HG03442 (cell line): Measurements from ENCODE around the gene ADD3.

Experiments
- ATAC-seq: cut with Tn5 transposase; IDR thresholded peaks from one replicate; pipeline ENCODE4 v1.9.1; 2021; ENCODE audit warnings: mild to moderate bottlenecking, moderate library complexity; ENCODE audit not compliant: unreplicated experiment

The ADD3 gene

DNA sequence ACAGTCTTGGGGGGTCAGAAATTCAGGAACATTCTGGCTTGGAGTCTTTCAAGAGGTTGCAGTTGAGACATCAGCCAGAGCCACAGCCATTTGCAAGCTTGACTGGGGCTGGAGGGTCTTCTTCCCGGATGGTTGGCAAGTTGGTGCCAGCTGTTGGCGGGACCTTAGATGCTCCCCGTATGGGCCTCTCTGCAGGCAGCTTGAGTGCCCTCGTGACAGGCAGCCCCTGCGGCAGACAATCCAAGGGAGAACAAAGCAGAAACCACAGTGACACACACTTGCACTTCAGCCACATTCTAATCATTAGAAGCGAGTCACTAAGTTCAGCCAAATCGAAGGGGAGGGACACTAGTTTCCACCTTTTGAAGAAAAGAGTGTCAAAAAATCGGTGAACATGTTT is 140.2 kb downstream of the ADD3 start:
- ATAC-seq: no peak

DNA sequence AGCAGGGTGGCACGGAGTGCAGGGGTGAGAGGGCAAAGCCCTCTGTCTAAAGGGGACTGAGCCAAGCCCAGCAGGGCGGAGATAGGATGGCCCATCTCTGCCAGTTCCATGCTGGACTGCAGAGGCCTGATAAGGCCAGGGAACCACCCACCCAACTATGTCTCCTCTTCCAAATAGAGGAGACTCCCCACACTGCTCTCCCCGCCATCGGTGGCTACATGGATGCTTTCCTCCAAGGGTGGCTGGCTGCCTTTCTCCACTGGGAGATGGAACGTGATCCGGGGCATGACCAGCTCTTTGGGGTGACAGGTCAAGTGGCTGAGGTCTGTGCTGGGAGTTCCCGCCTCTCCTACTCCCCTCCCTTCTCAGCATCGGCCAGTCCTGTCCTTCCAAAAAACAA is 141.5 kb downstream of the ADD3 start:
- no peak for ATAC-seq

DNA sequence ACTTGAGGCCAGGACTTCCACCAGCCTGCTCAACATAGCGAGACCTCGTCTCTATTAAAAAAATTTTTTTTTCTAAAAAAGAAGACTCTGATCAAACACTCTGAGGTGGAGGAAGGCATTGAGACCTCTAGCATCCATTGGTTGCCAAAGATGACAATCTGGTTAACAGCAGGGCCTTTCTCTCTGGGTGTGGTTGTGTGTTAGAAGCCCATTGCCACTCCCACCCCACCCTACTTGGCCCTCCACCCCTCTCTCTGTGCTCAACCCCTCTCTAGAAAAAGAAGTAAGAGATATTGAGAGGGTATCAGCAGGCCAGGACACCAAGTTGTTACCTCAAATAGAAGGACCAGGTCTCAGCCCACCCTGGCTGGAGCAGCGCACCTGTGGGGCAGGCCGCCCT is 142.3 kb downstream of the ADD3 start:
- no peak for ATAC-seq

DNA sequence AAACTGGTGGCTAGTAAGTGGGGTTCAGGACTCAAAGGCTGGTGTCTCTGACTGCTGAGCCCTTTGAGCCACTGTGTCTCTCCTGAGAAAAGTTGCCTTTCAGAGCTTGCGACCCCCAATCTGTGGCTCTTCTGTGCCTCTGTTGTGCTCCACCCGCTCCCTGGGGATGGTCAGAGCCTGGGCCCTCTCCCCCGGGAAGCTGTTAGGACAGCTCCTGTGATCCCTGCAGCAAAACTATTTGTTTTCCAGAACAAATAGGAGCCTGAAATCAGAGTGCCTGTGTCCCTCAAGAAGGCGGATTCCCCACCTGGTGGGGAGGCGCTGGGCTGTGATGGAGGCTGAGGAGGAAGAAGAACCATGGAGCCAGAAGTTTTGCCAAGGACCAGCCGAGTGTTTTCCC is 143.2 kb downstream of the ADD3 start:
- no peak for ATAC-seq

DNA sequence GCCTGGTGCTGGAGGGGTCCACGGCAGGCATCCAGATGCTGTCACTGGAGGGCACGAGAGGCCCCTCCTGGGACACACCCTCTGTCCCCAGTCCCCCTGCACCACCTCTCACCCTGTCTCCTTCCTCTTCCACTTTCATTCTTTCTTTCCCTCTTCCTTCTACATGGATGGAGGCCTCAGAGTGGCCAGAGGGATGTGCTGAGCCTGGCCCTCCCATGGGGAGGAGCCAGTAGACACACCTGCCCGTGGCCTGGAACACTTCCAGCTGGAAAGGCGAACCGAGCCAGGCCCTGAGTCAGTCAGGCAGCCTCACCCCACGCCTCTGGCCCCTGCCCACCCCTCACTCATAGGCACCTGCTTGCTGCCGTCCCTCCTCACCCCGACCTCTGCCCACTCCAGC is 143.7 kb downstream of the ADD3 start:
- ATAC-seq: no peak

DNA sequence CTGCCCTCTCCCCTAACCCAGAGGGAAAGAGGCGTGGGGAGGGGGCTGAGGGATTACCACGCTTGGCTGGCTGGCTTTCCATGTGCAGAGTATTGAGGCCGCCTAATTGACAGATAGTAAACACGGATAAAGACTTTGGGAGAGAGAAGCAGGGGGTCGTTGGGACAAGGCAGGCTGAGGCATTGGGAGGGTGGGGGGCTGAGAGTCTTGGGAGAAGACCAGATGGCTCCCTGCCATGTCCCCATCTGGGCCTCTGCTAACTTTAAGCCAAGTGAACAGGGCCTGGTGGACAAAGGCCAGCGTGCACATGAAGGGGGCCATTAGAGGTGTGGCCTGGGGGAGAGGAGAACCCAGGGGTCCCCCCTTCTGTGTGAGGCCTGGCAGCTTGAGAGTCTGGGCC is 144.2 kb downstream of the ADD3 start:
- no peak for ATAC-seq

DNA sequence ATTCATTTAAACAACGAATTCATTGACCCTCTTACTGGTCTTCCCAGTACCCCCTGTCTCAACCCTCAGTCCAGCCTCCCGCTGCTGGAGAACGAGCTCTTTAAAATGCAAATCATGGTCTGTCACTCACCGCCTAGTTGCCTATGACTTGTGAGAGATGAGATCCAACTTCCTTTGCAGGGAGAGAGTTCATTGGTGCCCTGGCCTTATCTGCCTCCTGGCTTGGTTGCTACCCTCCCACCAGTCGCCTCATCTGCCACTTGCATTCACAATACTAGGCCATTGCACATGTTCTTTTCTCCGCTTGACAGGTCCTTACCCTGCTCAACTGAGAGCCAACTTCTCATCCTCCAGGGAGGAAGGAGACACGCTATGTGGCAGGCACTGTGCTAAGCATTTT is 145.6 kb downstream of the ADD3 start:
- no peak for ATAC-seq

DNA sequence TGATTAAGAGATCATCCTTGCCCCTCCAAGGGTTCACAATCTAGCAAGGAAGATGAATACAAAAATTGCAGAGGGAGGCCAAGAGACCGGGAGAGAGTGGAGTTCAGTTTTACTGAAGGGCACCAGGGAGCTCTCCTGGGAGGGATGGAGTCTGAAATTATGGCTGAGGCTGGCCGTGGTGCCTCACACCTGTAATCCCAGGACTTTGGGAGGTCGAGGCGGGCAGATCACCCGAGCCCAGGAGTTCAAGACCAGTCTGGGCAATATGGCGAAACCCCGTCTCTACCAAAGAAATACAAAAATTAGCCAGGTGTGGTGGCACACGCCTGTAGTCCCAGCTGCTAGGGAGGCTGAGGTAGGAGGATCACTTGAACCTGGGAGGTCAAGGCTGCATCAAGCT is 148.3 kb downstream of the ADD3 start:
- no peak for ATAC-seq

DNA sequence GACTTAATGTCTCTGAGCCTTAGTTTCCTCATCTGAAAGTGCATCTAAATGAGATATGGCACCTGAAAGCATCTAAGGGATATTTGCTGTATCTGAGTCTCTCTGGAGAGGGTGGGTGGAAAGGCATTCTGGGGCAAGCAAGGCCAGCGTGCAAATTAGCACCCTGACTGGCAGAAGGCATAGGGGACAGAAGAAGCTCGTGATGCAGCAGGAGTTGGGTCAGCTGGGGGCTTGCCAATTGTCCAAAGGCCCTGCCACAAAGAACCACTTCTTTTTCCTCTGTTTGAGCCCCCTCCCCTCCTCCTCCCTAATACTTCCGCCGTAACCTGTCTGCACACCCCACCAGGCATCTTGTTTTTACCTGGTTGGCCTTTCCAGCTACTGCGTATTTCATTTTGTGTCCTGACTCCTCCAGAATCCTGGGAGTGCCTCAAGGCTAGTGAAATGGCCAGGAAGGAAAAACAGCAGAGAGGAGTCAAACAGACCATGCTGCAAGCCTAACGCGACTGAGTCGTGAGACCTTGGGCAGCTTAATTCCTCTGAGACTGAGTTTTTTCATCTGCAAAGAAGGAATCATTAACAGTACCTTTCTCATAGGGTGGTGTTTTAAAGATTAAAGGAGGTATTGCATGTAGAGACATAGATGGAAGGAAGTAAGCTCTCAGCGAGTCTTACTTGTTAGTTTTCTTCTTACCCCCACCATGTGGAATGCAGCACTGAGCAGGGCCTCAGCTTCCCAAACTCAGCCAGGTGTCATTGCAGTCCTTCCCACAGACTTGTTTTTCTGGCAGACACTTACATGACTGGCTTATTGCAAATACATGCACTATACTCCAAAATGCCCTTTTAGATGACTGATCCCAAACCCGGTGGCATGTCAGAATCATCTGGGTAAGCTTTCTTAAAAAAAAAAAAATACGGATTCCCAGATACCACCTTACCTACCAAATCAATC is 150.5 kb downstream of the ADD3 start:
- no peak for ATAC-seq

DNA sequence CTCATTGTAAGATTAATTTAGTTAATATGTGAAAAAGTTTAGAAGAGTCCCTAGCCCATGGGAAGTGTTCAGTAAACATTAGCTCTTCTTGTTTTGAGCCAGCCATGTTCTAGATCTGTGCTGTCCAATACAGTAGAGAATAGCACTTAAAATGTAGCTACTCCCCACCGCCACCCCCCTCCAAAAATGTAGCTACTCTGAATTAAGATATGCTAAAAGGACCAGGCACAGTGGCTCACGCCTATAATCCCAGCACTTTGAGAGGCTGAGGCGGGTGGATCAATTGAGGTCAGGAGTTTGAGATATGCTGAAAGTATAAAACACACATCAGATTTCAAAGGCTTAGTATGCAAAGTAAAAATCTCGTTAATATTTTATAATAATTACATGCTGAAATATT is 152.3 kb downstream of the ADD3 start:
- no peak for ATAC-seq

DNA sequence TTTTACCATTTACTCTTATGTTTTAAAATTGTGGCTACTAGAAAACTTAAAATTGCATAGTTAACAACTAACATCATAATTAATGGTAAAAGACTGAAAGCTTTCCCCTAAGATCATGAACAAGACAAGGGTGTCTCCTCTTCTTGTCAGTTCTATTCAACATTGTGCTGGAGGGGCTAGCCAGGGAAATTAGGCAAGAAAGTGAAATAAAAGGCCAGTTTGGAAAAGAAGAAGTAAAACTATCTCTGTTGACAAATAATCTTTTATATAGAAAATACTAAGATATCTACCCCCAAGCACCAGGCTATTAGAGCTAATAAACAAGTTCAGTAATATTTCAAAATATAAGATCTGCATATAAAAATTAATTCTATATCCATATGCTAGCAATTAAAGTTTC is 152.7 kb downstream of the ADD3 start:
- ATAC-seq: no peak

DNA sequence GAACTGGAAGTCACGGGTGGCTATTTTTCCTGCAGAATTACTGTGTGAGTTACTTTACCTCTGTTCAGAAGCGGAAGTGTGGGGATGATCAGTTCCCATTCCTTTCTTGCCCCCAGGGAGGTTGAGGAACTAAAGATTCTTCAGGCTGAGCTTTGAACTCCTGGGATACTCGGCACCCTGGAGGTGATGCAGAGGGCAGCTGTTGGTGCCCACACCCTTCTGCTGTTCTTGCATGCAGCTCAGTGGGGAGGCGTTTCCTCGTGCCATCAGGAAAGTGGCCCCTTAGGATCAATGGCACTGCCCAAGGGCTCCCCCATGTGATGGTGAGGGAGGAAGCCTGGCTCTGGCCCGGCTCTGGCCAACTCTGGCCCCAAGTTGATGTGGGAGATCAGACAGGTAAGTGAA is 155.0 kb downstream of the ADD3 start:
- no peak for ATAC-seq

DNA sequence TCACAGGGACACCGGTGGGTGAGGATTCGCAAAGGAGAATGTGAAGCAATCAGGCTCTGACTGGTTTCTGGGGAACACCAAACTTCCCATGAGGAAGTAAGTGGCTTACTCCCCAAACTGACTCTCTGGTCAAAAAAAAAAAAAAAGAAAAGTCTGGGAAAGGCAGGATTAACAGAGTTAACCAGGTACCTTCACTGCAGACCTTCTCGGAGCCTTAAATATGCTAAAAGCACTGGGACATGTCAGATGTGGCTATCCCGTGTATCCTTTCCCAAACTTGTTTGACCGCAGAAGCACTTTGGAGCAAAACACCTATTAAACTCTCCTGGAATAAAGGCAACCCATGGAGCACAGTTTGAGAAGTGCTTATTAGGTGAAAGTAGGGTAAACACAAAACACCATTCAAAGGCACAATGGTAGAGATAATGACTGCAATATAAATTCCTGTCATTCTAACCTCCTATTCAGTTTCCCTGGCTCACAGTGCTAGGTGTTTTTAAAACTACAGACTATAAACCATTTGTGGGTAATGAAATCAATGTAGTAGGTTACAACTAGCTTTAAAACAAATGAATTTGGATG is 155.5 kb downstream of the ADD3 start:
- no peak for ATAC-seq

DNA sequence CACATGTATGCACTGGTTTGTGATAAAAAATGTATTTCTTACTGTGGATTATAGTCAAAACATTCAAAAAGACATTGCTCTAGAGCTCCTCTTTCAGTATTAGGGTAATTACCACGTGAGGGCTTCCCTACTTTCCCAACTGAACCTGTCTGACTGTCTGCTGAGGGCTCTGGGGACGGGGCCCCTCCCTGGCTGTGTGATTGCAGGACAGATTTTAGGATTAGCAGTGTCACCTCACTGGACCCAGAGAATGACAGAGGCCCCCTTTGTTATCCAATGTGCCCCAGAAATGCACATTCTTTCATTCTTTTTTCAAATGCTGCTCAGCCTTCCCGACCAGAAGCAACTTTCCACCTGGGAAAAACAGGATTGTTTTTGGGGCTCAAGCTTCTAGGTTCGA is 156.1 kb downstream of the ADD3 start:
- ATAC-seq: no peak

DNA sequence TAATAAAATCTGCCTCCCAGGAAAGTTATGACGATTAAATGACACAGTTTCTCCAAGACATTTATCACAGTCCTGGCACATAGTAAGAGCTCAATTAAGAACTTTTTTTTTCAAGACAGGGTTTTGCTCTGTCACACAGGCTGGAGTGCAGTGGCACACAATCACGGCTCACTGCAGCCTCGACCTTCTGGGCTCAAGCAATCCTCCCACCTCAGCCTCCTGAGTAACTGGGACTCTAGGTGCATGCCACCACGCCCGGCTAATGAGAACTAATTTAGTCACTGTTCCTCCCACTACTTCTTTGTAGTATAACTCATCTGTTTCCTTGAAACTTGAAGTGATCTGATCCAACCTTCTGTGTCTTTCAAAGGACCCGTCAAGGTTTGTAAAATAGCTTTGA is 157.5 kb downstream of the ADD3 start:
- no peak for ATAC-seq

DNA sequence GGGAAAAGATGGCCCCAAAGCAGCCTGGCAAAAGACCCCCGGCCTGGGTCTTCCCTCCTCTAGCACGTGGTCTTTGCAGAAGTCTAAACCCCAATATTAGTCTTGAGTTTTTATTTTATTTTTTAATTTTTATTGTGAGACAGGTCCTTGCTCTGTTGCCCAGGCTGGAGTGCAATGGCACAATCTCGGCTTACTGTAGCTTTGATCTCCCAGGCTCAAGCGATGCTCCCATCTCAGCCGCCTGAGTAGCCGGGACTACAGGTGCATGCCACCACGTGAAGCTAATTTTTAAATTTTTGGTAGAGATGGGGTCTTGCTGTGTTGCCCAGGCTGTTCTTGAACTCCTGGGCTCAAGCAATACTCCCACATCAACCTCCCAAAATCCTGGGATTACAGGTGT is 159.4 kb downstream of the ADD3 start:
- ATAC-seq: no peak

DNA sequence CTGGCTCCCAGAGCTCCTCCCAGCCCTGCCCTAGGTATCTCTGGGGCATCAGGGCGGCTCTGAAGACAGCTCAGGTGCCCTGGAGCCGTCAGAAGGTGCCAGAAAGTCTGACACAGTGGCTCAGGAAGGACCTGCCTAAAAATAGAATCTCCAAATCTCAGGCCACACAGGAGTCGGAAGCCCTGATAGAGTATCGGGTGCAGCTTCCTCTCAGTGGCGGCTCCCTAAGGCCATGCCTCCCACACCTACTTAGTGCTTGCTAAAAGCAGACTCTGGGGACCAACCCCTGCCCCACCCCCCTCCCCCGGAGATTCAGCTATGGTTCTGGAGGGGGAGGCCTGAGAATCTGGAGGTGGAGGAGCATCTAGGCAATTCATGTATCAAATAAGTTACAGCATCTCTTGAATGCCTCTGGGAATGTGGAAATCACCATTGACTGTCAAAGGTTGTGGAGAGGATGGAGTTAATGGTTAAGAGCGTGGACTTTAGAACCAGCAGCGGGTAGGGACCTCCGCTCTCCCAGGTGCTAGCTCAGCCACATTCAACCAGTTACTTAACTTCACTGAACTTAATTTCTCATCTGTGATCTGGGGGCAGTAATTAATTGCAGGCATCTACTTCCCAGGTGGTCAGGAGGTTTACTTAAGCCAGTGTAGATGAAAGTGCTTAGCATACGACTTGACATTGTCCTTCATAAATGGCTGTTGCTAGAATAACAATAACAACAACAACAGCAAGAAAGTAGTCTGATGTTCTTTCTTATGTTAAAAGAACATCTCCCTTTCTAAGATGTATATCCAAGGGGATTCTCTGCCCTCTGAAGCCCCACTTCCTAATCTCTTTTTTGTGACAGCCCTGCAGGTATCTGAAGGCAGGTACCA is 161.1 kb downstream of the ADD3 start:
- peak; percentile 50 for ATAC-seq

DNA sequence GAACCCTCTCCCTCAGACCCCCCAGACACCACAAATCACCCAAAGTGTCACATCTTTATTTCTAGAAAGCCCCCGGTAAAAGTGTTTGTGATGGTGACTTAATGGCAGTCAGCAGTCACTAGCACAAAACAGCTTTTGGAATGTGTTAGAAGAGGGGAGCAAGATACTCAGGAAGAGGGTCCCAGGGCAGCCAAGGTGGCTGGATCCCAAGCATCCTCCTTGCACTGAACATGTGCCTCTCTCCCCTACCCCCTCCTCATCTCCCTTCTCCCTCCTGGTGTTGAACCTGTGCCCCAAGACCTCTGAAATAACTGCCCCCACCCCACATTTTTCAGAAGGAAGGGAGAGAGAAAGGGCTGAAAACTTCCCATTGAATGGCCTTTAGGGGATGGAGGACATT is 161.8 kb downstream of the ADD3 start:
- no peak for ATAC-seq

DNA sequence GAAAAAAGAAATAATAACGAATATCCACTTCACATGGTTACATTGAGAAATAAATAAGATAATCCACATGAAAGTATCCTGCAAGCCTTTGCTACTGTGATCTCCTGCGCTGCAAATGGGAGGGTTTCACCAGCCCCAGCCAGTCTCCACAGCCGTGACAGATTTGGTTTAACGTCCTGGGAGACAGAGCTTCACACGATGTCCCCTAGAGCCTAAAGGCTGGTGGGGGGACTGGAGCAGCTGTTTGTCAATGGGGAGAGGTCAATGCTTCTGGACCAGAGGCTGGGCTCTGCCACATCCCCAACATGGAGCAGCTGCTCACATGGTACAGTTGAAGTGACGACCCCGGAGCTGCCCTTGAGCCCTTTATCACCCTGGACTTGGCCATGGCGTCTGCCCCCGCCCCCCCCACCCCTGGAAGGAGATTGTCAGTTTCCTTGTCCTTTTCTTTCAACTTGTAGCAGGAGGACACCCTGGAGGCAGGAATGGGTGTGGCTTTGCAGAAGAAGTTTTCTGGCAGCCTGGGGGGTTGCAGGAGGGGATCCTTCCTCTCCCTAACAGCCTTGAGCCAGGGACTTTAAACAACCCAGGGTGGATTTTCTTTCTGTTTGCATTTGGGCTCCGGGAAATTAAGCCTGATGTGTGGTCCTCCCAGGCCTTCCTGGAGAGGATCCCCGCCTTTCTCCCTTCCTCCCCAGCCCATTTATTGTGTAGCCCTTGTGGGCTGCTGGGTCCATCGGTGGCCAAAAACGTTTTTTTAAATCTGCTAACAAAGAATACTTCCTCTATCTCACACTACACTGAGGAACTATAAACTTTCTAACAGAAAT is 162.6 kb downstream of the ADD3 start:
- ATAC-seq: no peak

DNA sequence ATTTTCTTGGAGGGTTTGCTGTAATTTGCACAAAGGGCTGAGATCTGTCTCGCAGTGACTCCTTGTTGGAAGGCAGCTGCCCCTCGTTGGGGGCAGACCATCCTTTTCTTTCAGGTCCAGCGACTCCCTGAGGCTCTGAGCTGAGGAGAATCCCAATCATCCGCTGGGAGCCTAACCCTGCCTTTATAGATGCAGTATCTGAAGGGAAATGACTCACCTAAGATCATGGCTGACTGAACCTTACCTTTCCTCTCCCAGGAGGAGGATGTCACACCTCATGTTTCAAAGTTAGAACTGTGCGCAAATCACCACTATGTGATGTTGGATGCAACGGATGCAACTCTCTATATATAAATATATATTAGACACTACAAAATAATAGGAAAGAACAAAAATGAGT is 163.2 kb downstream of the ADD3 start:
- no peak for ATAC-seq

DNA sequence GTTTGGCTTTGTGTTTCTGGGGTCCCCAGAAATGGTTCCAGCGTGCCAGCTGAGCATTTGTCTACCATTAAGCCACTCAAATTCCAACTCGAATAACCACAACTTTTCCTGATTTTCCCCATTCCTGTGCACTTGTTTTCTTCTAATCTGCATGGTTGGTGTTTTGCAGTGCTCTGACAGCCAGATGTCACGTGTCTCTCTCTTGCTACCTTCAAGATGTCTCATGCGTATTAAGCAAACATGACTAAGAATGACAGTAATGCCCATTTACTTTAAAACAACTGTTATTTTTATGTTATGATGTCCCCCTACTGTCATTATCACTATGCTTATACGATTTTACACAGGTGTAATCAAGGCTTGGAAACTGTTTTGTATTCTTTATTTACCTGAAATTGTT is 164.4 kb downstream of the ADD3 start:
- ATAC-seq: no peak
